Measurements from ENCODE around the gene PYGM.

The PYGM gene

GRCh38 chr11:64753380-64754123, 6.2 kb downstream of the PYGM start:
- DNase-seq: no peak

- no peak for DNase-seq
These were observed 6.8 kb downstream of the PYGM start for GRCh38 chr11:64753019-64753379.

- DNase-seq: no peak
These were observed 7.4 kb downstream of the PYGM start for GRCh38 chr11:64752175-64752970.

- DNase-seq: no peak
These were observed 8.2 kb downstream of the PYGM start for GRCh38 chr11:64751580-64751979.

- DNase-seq: no peak
These were observed 8.6 kb downstream of the PYGM start for GRCh38 chr11:64751136-64751535.

GRCh38 chr11:64750361-64751054, 9.3 kb downstream of the PYGM start:
- DNase-seq: no peak

GRCh38 chr11:64747961-64748665, 11.7 kb downstream of the PYGM start:
- DNase-seq: peak; percentile 85

- no peak for DNase-seq
These were observed 13.3 kb downstream of the PYGM start for GRCh38 chr11:64746486-64746885.

- peak; percentile 59 for DNase-seq
These were observed 14.0 kb downstream of the PYGM start for GRCh38 chr11:64745521-64746328.

- DNase-seq: no peak
These were observed 14.6 kb downstream of the PYGM start for GRCh38 chr11:64745189-64745520.

GRCh38 chr11:64744544-64745188, 15.1 kb downstream of the PYGM start:
- DNase-seq: no peak

GRCh38 chr11:64743591-64744543, 15.9 kb downstream of the PYGM start, which contains the start of gene RASGRP2:
Gene RASGRP2 (minus strand): TSS chr11:64744142. CDS start chr11:64742866, 1,276 bp downstream.
- no peak for DNase-seq

GRCh38 chr11:64742889-64743590, 16.7 kb downstream of the PYGM start:
- peak; percentile 60 for DNase-seq

GRCh38 chr11:64742087-64742888, 17.5 kb downstream of the PYGM start:
- DNase-seq: no peak

GRCh38 chr11:64741375-64742086, 18.2 kb downstream of the PYGM start:
- no peak for DNase-seq

- DNase-seq: no peak
These were observed 19.9 kb downstream of the PYGM start for GRCh38 chr11:64739871-64740270.

- DNase-seq: no peak
These were observed 23.1 kb downstream of the PYGM start for GRCh38 chr11:64736654-64737053.

GRCh38 chr11:64735725-64736259, 24.0 kb downstream of the PYGM start:
- no peak for DNase-seq

Measured in fibroblast of skin of back (primary cell).